Cardiac fibroblast (primary cell): ENCODE measurements around the gene LRRC66.

Experiments used
- DNase-seq, 2 donors: peaks; one replicate each; pipeline versions ENCODE4 v3.0.0 to v3.0.0-alpha.2; 2010; ENCODE audit warnings: low read depth in 2 of 2
- H3K4me3 ChIP-seq, 2 donors: replicated peaks in 1 of 2; 1 replicate in 1 of 2; 2 replicates in 1 of 2; pipeline ENCODE4 v1.5.1; 2011; ENCODE audit warnings: low read depth in 2 of 2, low read length in 2 of 2, mild to moderate bottlenecking in 2 of 2, moderate library complexity in 1 of 2
- TF ChIP-seq, protein P1 (sequence below): IDR thresholded peaks from one replicate; pipeline ENCODE4 v1.5.1; 2011; ENCODE audit warnings: low read depth, mild to moderate bottlenecking, low read length, inconsistent platforms

Gene LRRC66

DNA sequence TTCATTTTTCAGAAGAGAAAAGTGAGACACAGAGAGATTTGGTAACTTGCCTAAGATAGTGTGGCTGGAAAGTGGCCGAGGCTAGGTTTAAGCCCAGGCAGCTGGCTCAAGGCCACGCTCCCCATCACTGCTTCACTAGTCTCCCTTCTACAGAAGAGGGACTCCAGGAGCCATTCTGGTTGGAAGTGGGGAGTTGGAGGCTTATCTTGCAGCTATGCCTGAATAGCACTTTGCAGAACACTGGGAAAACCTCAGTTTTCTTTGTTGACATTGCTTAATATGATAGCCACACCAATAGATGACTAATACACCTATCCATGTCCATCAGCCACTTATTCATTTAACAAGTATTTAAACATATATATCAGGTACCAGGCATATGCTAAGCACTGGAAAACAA lies 18.5 kb downstream of the LRRC66 start:
- TF ChIP-seq, protein P1, sequence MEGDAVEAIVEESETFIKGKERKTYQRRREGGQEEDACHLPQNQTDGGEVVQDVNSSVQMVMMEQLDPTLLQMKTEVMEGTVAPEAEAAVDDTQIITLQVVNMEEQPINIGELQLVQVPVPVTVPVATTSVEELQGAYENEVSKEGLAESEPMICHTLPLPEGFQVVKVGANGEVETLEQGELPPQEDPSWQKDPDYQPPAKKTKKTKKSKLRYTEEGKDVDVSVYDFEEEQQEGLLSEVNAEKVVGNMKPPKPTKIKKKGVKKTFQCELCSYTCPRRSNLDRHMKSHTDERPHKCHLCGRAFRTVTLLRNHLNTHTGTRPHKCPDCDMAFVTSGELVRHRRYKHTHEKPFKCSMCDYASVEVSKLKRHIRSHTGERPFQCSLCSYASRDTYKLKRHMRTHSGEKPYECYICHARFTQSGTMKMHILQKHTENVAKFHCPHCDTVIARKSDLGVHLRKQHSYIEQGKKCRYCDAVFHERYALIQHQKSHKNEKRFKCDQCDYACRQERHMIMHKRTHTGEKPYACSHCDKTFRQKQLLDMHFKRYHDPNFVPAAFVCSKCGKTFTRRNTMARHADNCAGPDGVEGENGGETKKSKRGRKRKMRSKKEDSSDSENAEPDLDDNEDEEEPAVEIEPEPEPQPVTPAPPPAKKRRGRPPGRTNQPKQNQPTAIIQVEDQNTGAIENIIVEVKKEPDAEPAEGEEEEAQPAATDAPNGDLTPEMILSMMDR = no peak
- H3K4me3 ChIP-seq = no peak overlapping the region
- peak; percentile 9 to 28 for DNase-seq

GRCh38 chr4:51999250-51999649 lies 20.9 kb downstream of the LRRC66 start:
- H3K4me3 ChIP-seq = no peak overlapping the region
- TF ChIP-seq, protein P1 = no peak
- no peak for DNase-seq

- no peak for DNase-seq
- TF ChIP-seq, protein P1 = no peak
- no peak overlapping the region for H3K4me3 ChIP-seq
Observed at GRCh38 chr4:51998837-51999236, 21.3 kb downstream of the LRRC66 start.

GRCh38 chr4:51997647-51998046 lies 22.5 kb downstream of the LRRC66 start:
- TF ChIP-seq, protein P1 = no peak
- H3K4me3 ChIP-seq = no peak overlapping the region
- DNase-seq = no peak

DNA sequence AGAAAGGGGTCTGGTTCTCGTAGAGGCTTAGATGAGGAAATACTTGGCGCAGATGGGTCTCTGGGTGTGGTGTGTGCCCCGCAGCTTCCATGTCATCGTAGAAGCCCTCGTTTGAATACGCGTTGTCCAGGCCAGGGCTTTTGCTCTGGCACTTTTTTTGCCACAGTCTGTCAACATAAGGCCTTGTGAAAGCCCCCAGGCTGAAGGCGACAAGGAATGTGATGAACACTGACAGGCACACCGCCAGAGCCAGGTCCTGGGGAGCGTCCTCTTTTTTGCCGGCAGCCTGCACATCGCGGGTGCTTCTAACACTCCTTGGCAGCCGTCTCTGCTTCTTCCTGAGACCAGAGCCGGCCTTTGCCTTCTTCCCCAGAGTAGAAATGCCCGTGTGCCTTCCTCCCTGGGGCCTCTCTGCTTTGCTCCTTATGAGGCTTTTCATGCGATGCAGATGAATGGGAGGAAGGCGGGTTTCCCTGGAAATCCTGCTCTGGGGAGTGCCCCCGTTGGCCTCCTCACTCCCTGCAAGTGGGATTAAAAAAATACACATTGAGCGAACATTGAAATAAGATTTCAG lies 24.4 kb downstream of the LRRC66 start:
- H3K4me3 ChIP-seq = no peak overlapping the region

GRCh38 chr4:51965862-51966261 lies 54.3 kb downstream of the LRRC66 start:
- no peak for DNase-seq
- TF ChIP-seq, protein P1 = no peak
- H3K4me3 ChIP-seq = no peak overlapping the region

More for the DNA sequence above, 24.4 kb downstream of the LRRC66 start:
- TF ChIP-seq, protein P1 = no peak
- DNase-seq = no peak
